Tibial nerve (tissue), 4 donors: ENCODE measurements around the gene APBA3. TPM values are rescaled to one million over a fixed set of nuclear protein-coding genes. Genes with fewer than 3 reads are reported as not detected.

Source experiments
- DNase-seq, 2 donors: peaks; one replicate each; pipeline ENCODE4 v3.0.0-alpha.2; 2019; ENCODE audit warnings: low spot score in 2 of 2
- H3K27ac ChIP-seq, 4 donors: fragments of 200-600 bp; sonication (generic) in 3 of 4; one replicate each; pipeline ENCODE4 v1.5.1; 2017 to 2019; ENCODE audit warnings: mild to moderate bottlenecking in 1 of 4
- H3K27me3 ChIP-seq, 2 donors: fragments of 200-600 bp; sonication (generic) in 1 of 2; one replicate each; pipeline versions ENCODE4 v1.5.1 to v1.6.0; 2017 to 2019
- H3K36me3 ChIP-seq, 3 donors: fragments of 200-600 bp; sonication (generic); one replicate each; pipeline ENCODE4 v1.5.1; 2018 to 2019
- H3K4me1 ChIP-seq, 4 donors: fragments of 200-600 bp; sonication (generic) in 3 of 4; one replicate each; pipeline ENCODE4 v1.5.1; 2017 to 2019
- H3K4me3 ChIP-seq, 4 donors: fragments of 200-600 bp; sonication (generic) in 3 of 4; one replicate each; pipeline ENCODE4 v1.5.1; 2017 to 2019; ENCODE audit warnings: mild to moderate bottlenecking in 1 of 4, moderate library complexity in 1 of 4
- H3K9me3 ChIP-seq, 4 donors: fragments of 200-600 bp; sonication (generic) in 3 of 4; one replicate each; pipeline ENCODE4 v1.5.1; 2017 to 2019
- EP300 ChIP-seq, 2 donors: sonication (generic); formaldehyde crosslinking; IDR thresholded peaks; one replicate each; pipeline ENCODE4 v1.6.1; 2017; ENCODE audit warnings: antibody characterized with exemption in 2 of 2, mild to moderate bottlenecking in 1 of 2
- POLR2A ChIP-seq, 2 donors: fragments of 450-650 bp; IDR thresholded peaks; one replicate each; pipeline ENCODE4 v1.6.1; 2017; ENCODE audit warnings: antibody characterized with exemption in 2 of 2, mild to moderate bottlenecking in 2 of 2, moderate library complexity in 2 of 2
- WGBS, 2 donors: methylation state at CpG; one replicate each; pipeline ENCODE4 v1.1.5; 2018; 5-methylcytosine and 5-hydroxymethylcytosine counted together
- total RNA-seq, 4 donors: library from RNA; depleted of rRNA; stranded (reverse); fragments of >200 nt; gene quantifications; one replicate each; pipeline ENCODE4 v1.1.0, GENCODE V29; 2016
- TF ChIP-seq, protein P1 (sequence below), 5 experiments: fragments of 200-600 bp in 3 of 5; fragments of 450-650 bp in 2 of 5; sonication (generic) in 3 of 5; IDR thresholded peaks; one replicate each; pipeline ENCODE4 v1.5.1; 2016 to 2019; ENCODE audit warnings: antibody characterized with exemption in 5 of 5, mild to moderate bottlenecking in 3 of 5, moderate library complexity in 2 of 5

The APBA3 gene
- total RNA-seq, 4 donors from 2014 or later, result 21.6 to 51.0 (median 34.7) TPM

DNA sequence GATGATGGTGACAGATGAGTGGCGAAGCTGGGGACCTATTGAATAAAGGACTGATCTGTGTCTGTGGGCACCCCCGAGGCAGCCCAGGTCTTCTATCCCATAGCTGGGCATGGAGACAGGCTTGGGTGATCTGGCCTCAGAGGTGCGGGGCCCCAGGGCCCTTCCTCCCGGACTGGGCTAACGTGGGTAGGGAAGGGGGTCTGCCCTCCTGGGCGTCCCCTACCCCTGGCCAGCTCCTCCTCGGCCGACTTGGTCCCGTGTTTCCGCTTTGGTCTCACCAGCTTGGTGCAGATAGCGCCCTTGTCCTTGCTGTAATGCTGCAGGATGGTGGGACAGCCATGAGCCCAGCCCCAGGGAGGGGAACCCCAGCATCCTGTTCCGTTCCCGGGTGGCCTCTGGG is 21.4 kb upstream of the APBA3 start:
- Histone ChIP-seq H3K27me3 (peaks cover 0 to 37% of the 10 kb centered on the region in 2 donors), H3K4me1 (peaks cover 0 to 14% (median 0%) of the 10 kb centered on the region in 4 donors)
- TF ChIP-seq POLR2A (IDR thresholded peaks at IDR 0.05) (no peak), EP300 (IDR thresholded peaks at IDR 0.05) (no peak)
- TF ChIP-seq, protein P1, sequence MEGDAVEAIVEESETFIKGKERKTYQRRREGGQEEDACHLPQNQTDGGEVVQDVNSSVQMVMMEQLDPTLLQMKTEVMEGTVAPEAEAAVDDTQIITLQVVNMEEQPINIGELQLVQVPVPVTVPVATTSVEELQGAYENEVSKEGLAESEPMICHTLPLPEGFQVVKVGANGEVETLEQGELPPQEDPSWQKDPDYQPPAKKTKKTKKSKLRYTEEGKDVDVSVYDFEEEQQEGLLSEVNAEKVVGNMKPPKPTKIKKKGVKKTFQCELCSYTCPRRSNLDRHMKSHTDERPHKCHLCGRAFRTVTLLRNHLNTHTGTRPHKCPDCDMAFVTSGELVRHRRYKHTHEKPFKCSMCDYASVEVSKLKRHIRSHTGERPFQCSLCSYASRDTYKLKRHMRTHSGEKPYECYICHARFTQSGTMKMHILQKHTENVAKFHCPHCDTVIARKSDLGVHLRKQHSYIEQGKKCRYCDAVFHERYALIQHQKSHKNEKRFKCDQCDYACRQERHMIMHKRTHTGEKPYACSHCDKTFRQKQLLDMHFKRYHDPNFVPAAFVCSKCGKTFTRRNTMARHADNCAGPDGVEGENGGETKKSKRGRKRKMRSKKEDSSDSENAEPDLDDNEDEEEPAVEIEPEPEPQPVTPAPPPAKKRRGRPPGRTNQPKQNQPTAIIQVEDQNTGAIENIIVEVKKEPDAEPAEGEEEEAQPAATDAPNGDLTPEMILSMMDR (IDR thresholded peaks at IDR 0.05), result no peak

DNA sequence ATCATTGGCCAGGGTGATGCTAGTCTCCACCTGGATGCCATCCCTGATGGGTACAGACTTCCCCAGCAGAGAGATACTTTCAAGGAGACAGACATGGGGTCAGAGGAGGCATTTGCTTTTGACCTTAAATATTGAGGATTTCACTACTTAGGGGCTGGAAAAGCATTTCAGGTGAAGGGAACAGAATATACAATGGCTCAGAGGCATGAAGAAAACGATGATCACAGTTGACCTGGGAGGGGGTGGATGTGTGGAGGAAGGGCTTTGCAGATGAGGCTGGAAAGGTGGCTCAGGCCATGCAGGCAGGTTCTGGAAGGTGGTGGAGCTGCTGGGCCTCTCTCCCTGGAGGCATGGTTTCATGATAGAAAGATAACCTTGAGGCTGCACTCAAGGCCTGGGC is 20.8 kb upstream of the APBA3 start:
- 93 to 94% methylated on average over 1 of the region's 1 CpG for WGBS, 2 donors

More for the DNA sequence above, 21.4 kb upstream of the APBA3 start:
- 89 to 93% methylated on average over 9 to 12 of the region's 13 CpGs for WGBS, 2 donors
- Histone ChIP-seq H3K36me3 (no peaks in the 10 kb centered on the region), H3K27ac (no peak overlapping the region), H3K9me3 (peaks cover 3 to 37% (median 13%) of the 10 kb centered on the region in 4 donors), H3K4me3 (no peak overlapping the region)
- no peak for DNase-seq

DNA sequence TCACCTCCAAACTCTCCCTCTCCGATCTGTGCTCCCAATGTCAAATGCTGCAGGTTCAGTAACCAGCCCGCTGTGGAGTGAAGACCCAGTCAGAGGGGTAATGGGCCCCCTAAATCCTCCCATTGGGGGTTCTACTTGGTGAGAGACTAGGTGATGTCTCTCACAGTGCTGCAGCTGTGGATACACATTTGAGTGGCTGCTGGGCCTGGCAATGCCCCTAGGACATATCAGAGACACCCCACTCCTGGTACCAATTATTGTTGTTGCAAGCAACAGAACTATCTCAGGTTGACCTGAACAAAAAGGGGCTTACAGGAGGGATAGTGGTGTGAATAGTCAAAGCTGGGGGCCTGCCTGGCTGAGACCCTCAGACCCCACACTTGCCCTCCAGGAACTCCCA is 20.1 kb upstream of the APBA3 start:
- Histone ChIP-seq H3K9me3 (peaks cover 3 to 37% (median 13%) of the 10 kb centered on the region in 4 donors), H3K4me1 (peaks cover 0 to 14% (median 0%) of the 10 kb centered on the region in 4 donors), H3K27me3 (peaks cover 0 to 37% of the 10 kb centered on the region in 2 donors), H3K4me3 (no peak overlapping the region), H3K27ac (no peak overlapping the region), H3K36me3 (no peaks in the 10 kb centered on the region)
- DNase-seq, result no peak
- 82 to 94% methylated on average over 2 of the region's 2 CpGs for WGBS, 2 donors
- TF ChIP-seq EP300 (IDR thresholded peaks at IDR 0.05) (no peak), POLR2A (IDR thresholded peaks at IDR 0.05) (no peak)
- TF ChIP-seq, protein P1 (IDR thresholded peaks at IDR 0.05), result no peak

More for the DNA sequence above, 20.8 kb upstream of the APBA3 start:
- Histone ChIP-seq H3K4me1 (peaks cover 0 to 14% (median 0%) of the 10 kb centered on the region in 4 donors), H3K27me3 (peaks cover 0 to 37% of the 10 kb centered on the region in 2 donors), H3K4me3 (no peak overlapping the region), H3K27ac (no peak overlapping the region), H3K9me3 (peaks cover 3 to 37% (median 13%) of the 10 kb centered on the region in 4 donors), H3K36me3 (no peaks in the 10 kb centered on the region)
- no peak for DNase-seq
- TF ChIP-seq POLR2A (IDR thresholded peaks at IDR 0.05) (no peak), EP300 (IDR thresholded peaks at IDR 0.05) (no peak)
- TF ChIP-seq, protein P1 (IDR thresholded peaks at IDR 0.05), result no peak

DNA sequence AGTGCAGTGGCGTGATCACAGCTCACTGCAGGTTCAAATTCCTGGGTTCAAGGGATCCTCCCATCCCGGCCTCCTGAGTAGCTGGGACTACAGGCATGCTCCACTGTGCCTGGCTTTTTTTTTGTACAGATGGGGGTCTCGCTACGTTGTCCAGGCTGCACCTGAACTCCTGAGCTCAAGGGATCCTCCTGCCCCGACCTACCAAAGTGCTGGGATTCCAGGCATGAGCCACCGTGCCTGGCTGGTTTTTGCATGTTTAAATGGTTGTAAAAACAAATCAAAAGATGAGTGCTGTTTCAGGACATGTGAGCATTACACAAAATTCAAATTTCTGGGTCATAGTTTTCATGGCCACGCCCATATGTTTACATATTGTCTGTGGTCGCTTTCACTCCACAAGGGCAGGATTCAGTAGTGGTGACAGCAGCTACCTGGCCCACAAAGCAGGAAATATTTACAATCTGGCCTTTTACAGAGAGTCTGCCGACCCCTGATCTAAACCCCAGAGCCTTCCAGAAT is 19.4 kb upstream of the APBA3 start:
- peaks cover 3 to 37% (median 13%) of the 10 kb centered on the region in 4 donors for H3K9me3 ChIP-seq
- H3K4me3 ChIP-seq, result no peak overlapping the region
- no peak overlapping the region for H3K27ac ChIP-seq
- H3K4me1 ChIP-seq, result peaks cover 0 to 11% (median 0%) of the 10 kb centered on the region in 4 donors
- H3K36me3 ChIP-seq, result no peaks in the 10 kb centered on the region
- H3K27me3 ChIP-seq, result peaks cover 0 to 35% of the 10 kb centered on the region in 2 donors
- WGBS, 2 donors, result 91 to 92% methylated on average over 9 of the region's 9 CpGs
- no peak for DNase-seq
- no peak for TF ChIP-seq EP300 (IDR thresholded peaks at IDR 0.05)
- TF ChIP-seq, protein P1 (IDR thresholded peaks at IDR 0.05), result no peak
- no peak for TF ChIP-seq POLR2A (IDR thresholded peaks at IDR 0.05)

DNA sequence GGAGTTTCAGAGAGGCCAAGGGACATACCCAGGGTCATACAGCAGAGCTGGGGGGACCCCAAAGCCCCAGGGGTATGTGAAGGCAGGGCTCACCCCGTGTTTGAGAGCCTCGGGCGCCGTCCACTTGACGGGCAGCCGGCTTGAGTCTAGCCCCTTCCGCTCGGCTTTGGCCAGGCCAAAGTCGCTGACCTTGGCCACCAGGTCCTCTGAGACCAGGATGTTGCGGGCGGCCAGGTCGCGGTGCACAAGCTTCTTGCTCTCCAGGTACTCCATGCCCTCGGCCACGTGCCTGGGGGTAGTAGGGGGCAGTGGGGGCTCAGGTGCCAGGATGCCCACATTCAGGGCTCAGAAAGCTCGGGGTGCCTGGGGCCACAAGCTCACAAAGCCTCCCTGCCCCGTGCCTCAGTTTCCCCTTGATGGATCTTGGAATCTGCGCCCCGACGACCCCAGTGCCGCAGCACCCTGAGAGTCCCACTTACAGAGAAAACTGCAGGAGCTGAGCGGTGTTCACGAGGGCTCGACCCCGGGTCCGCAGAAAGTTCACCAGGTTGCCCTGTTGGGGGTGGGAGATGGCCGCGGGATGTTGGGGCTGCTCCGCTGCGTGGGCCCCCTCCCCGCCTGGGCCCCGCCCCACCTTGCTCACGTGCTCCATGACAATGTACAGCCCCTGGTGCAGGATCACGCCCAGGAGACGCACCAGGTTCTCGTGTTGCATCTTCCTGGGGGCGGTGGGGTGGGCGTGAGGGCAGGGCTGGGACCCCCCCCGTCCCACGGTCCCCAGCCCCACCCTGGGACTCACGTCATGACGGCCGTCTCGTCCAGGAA is 17.6 kb upstream of the APBA3 start:
- 76 to 77% methylated on average over 26 to 34 of the region's 44 CpGs for WGBS, 2 donors
- no peaks in the 10 kb centered on the region for H3K36me3 ChIP-seq
- DNase-seq, result no peak
- H3K27me3 ChIP-seq, result peaks cover 0 to 18% of the 10 kb centered on the region in 2 donors
- H3K4me3 ChIP-seq, result no peak overlapping the region
- peaks cover 3 to 37% (median 13%) of the 10 kb centered on the region in 4 donors for H3K9me3 ChIP-seq
- TF ChIP-seq EP300 (IDR thresholded peaks at IDR 0.05), result no peak
- TF ChIP-seq POLR2A (IDR thresholded peaks at IDR 0.05), result no peak
- TF ChIP-seq, protein P1 (IDR thresholded peaks at IDR 0.05), result no peak
- H3K27ac ChIP-seq, result no peak overlapping the region
- no peaks in the 10 kb centered on the region for H3K4me1 ChIP-seq
